ENCODE measurements around the gene NRTN. TPM values are rescaled to one million over a fixed set of nuclear protein-coding genes. Genes with fewer than 3 reads are reported as not detected.

The NRTN gene, protein sequence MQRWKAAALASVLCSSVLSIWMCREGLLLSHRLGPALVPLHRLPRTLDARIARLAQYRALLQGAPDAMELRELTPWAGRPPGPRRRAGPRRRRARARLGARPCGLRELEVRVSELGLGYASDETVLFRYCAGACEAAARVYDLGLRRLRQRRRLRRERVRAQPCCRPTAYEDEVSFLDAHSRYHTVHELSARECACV
- polyA plus RNA-seq (2011; rRNA removed) (0.20 and 0.22 TPM in 2 replicates), polyA minus RNA-seq (2011; rRNA and poly(A)+ RNA removed) (0.41 TPM in 1 of 2 replicates, not detected in the other)

- Histone ChIP-seq H3K27me3 (ENCODE audit: control insufficient read depth, insufficient read depth, low read length) (peaks cover 9% of the 10 kb centered on the region), H3K36me3 (ENCODE audit: control insufficient read depth, insufficient read depth, low read length) (no peaks in the 10 kb centered on the region), H3K4me3 (ENCODE audit: low read depth, low read length) (no peak within 1 kb of the TSS; the same call in none of the 2 replicates)
- CTCF ChIA-PET = interaction anchor here (0.6 to 2.8 kb wide), 41 partner anchors 8 to 317 kb away, joined by 3 to 80 read pairs (median 6); partner anchors contain the start of genes DUS3L, FUT3, NDUFA11 and RANBP3
- no peak for DNase-seq (ENCODE audit: low read depth)
- TF ChIP-seq, protein P1, sequence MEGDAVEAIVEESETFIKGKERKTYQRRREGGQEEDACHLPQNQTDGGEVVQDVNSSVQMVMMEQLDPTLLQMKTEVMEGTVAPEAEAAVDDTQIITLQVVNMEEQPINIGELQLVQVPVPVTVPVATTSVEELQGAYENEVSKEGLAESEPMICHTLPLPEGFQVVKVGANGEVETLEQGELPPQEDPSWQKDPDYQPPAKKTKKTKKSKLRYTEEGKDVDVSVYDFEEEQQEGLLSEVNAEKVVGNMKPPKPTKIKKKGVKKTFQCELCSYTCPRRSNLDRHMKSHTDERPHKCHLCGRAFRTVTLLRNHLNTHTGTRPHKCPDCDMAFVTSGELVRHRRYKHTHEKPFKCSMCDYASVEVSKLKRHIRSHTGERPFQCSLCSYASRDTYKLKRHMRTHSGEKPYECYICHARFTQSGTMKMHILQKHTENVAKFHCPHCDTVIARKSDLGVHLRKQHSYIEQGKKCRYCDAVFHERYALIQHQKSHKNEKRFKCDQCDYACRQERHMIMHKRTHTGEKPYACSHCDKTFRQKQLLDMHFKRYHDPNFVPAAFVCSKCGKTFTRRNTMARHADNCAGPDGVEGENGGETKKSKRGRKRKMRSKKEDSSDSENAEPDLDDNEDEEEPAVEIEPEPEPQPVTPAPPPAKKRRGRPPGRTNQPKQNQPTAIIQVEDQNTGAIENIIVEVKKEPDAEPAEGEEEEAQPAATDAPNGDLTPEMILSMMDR (IDR thresholded peaks at IDR 0.05; ENCODE audit: insufficient read depth, low read depth, low read length) = no peak
- POLR2A ChIA-PET = no interaction called here
Observed at GRCh38 chr19:5804516-5805461, at the start of gene NRTN. TSS of gene NRTN (plus strand) at chr19:5805067. CDS start at chr19:5824166, 19,099 bp downstream.

GRCh38 chr19:5762608-5763217 is 42.2 kb upstream of the NRTN start:
- no peak for DNase-seq (ENCODE audit: low read depth)
- Histone ChIP-seq H3K4me3 (ENCODE audit: low read depth, low read length) (no peak overlapping the region), H3K27me3 (ENCODE audit: control insufficient read depth, insufficient read depth, low read length) (no peaks in the 10 kb centered on the region), H3K36me3 (ENCODE audit: control insufficient read depth, insufficient read depth, low read length) (no peaks in the 10 kb centered on the region)
- POLR2A ChIA-PET = no interaction called here
- CTCF ChIA-PET = no interaction called here
- TF ChIP-seq, protein P1 (IDR thresholded peaks at IDR 0.05; ENCODE audit: insufficient read depth, low read depth, low read length) = no peak

DNA sequence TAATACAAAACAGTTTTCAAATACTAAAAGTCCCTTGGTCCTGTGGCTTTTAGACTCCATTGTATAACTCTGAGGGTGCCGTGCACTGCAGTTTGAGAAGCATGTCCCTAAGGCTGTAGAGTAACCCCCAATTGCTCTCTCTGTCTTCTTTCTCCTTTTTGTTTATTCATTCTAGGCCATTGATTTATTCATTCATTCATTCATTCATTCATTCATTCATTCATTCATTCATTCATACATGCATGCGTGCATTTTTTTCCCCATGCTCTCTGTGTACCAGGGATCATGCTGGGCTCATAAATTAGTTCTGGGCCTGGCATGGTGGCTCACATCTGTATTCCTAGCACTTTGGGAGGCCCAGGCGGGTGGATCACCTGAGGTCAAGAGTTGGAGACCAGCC is 39.6 kb upstream of the NRTN start:
- TF ChIP-seq, protein P1 (IDR thresholded peaks at IDR 0.05; ENCODE audit: insufficient read depth, low read depth, low read length) = no peak
- POLR2A ChIA-PET = no interaction called here
- CTCF ChIA-PET = interaction anchor here (0.6 kb wide), 1 partner anchor 27 kb away, joined by 4 read pairs; no protein-coding TSS in a partner anchor

GRCh38 chr19:5767949-5768348 is 36.9 kb upstream of the NRTN start:
- H3K27me3 ChIP-seq (ENCODE audit: control insufficient read depth, insufficient read depth, low read length) = no peaks in the 10 kb centered on the region
- H3K4me3 ChIP-seq (ENCODE audit: low read depth, low read length) = no peak overlapping the region
- TF ChIP-seq, protein P1 (IDR thresholded peaks at IDR 0.05; ENCODE audit: insufficient read depth, low read depth, low read length) = no peak
- ChIA-PET POLR2A (no interaction called here), CTCF (interaction anchor here (0.7 to 1.2 kb wide), 2 partner anchors 36 to 74 kb away, joined by 4 read pairs; no protein-coding TSS in a partner anchor)
- no peaks in the 10 kb centered on the region for H3K36me3 ChIP-seq (ENCODE audit: control insufficient read depth, insufficient read depth, low read length)
- no peak for DNase-seq (ENCODE audit: low read depth)

More for the DNA sequence above, 39.6 kb upstream of the NRTN start:
- H3K36me3 ChIP-seq (ENCODE audit: control insufficient read depth, insufficient read depth, low read length) = no peaks in the 10 kb centered on the region
- no peak overlapping the region for H3K4me3 ChIP-seq (ENCODE audit: low read depth, low read length)
- H3K27me3 ChIP-seq (ENCODE audit: control insufficient read depth, insufficient read depth, low read length) = no peaks in the 10 kb centered on the region
- DNase-seq (ENCODE audit: low read depth) = no peak

All from BJ (cell line).